IMR-90 (cell line): ENCODE measurements around the gene CFAP52. TPM values are rescaled to one million over a fixed set of nuclear protein-coding genes. Genes with fewer than 3 reads are reported as not detected.

ENCODE experiments used
- ATAC-seq: fragments of 200-7000 bp; cut with Tn5 transposase; 2 replicates; pipeline ENCODE4 v1.9.1; 2020; ENCODE audit warnings: low read depth, mild to moderate bottlenecking, moderate library complexity
- BruUV-seq: library from RNA; stranded (reverse); fragments of 400-500 nt; replicated peaks from 2 replicates; lab custom pipeline; 2021; lab: Mats Ljungman, UMichigan
- CTCF ChIA-PET: fragments of 300-600 bp; formaldehyde crosslinking; extraction: SDS; loops from one replicate; lab custom pipeline; 2021; ENCODE audit warnings: antibody characterized with exemption; lab: Yijun Ruan, JAX
- POLR2A ChIA-PET: fragments of 300-600 bp; sonication (Branson Sonifier 250); formaldehyde crosslinking; loops from one replicate; lab custom pipeline; 2022; ENCODE audit warnings: antibody characterized with exemption; ENCODE audit not compliant: unreplicated experiment; lab: Charles Lee
- DNase-seq: peaks from one replicate; pipeline ENCODE4 v3.0.0; 2013
- H2AFZ ChIP-seq: replicated peaks from 2 replicates; pipeline ENCODE3; 2013; ENCODE audit warnings: low read length, mild to moderate bottlenecking; ENCODE audit not compliant: poor library complexity
- H2AK5ac ChIP-seq: 2 replicates; pipeline ENCODE4 v1.6.1; 2013; ENCODE audit warnings: low read depth, low read length, inconsistent platforms
- H2AK9ac ChIP-seq: replicated peaks from 2 replicates; pipeline ENCODE3; 2013; ENCODE audit warnings: mild to moderate bottlenecking, low read depth, low read length, moderate library complexity; ENCODE audit not compliant: poor library complexity
- H2BK120ac ChIP-seq: 2 replicates; pipeline ENCODE4 v1.6.1; 2013; ENCODE audit warnings: low read depth, low read length, inconsistent platforms
- H2BK15ac ChIP-seq: 3 replicates; pipeline ENCODE4 v1.6.1; 2013; ENCODE audit warnings: low read depth, low read length, inconsistent platforms
- H2BK20ac ChIP-seq: 2 replicates; pipeline ENCODE4 v1.6.1; 2013; ENCODE audit warnings: low read depth, mild to moderate bottlenecking, inconsistent platforms, low read length, moderate library complexity
- H2BK5ac ChIP-seq: 2 replicates; pipeline ENCODE4 v1.6.1; 2013; ENCODE audit warnings: mild to moderate bottlenecking, low read depth, low read length, inconsistent platforms; ENCODE audit not compliant: poor library complexity, severe bottlenecking
- H3K14ac ChIP-seq: replicated peaks from 2 replicates; pipeline ENCODE4 v1.6.1; 2013; ENCODE audit warnings: low read depth, low read length, inconsistent platforms
- H3K18ac ChIP-seq: 2 replicates; pipeline ENCODE4 v1.6.1; 2013; ENCODE audit warnings: low read depth, low read length, control low read depth
- H3K23ac ChIP-seq: 2 replicates; pipeline ENCODE4 v1.6.1; 2013; ENCODE audit warnings: low read depth, low read length, inconsistent platforms
- H3K27ac ChIP-seq: 2 replicates; pipeline ENCODE4 v1.5.1; 2013; ENCODE audit warnings: mild to moderate bottlenecking, control low read depth, low read length; ENCODE audit not compliant: insufficient read depth
- H3K27me3 ChIP-seq: 2 replicates; pipeline ENCODE4 v1.6.1; 2013; ENCODE audit warnings: low read length; ENCODE audit not compliant: control insufficient read depth, insufficient read depth
- H3K36me3 ChIP-seq: 2 replicates; pipeline ENCODE4 v1.6.1; 2013; ENCODE audit warnings: low read length, mixed read lengths; ENCODE audit not compliant: control insufficient read depth, insufficient read depth
- H3K4ac ChIP-seq: 2 replicates; pipeline ENCODE4 v1.6.1; 2013; ENCODE audit warnings: low read depth, low read length, inconsistent platforms
- H3K4me1 ChIP-seq: 2 replicates; pipeline ENCODE4 v1.6.1; 2013; ENCODE audit warnings: low read length, mixed read lengths; ENCODE audit not compliant: control insufficient read depth, insufficient read depth
- H3K4me2 ChIP-seq: 2 replicates; pipeline ENCODE4 v1.6.1; 2013; ENCODE audit warnings: low read depth, mild to moderate bottlenecking, control low read depth, low read length, moderate library complexity
- H3K4me3 ChIP-seq: 2 replicates; pipeline ENCODE4 v1.5.1; 2013; ENCODE audit warnings: low read depth, mild to moderate bottlenecking, control low read depth, low read length, moderate library complexity; ENCODE audit not compliant: insufficient read depth
- H3K56ac ChIP-seq: 2 replicates; pipeline ENCODE4 v1.6.1; 2013; ENCODE audit warnings: low read length, inconsistent platforms; ENCODE audit not compliant: insufficient read depth; ENCODE audit errors: extremely low read depth
- H3K79me1 ChIP-seq, 2 experiments: 2 replicates each; pipeline ENCODE4 v1.6.1; 2013; ENCODE audit warnings: low read length in 2 of 2, inconsistent platforms in 1 of 2, low read depth in 1 of 2
- H3K9ac ChIP-seq: 2 replicates; pipeline ENCODE4 v1.6.1; 2013; ENCODE audit warnings: low read depth, low read length, control low read depth
- H3K9me1 ChIP-seq: 2 replicates; pipeline ENCODE4 v1.6.1; 2013; ENCODE audit warnings: low read length, inconsistent platforms; ENCODE audit not compliant: insufficient read depth
- H3K9me3 ChIP-seq: 2 replicates; pipeline ENCODE4 v1.6.1; 2013; ENCODE audit warnings: low read length; ENCODE audit not compliant: control insufficient read depth, insufficient read depth
- H4K20me1 ChIP-seq: 2 replicates; pipeline ENCODE4 v1.6.1; 2013; ENCODE audit warnings: low read length, inconsistent platforms; ENCODE audit not compliant: insufficient read depth
- H4K5ac ChIP-seq: 2 replicates; pipeline ENCODE4 v1.6.1; 2013; ENCODE audit warnings: mild to moderate bottlenecking, low read depth, low read length, control low read depth
- H4K8ac ChIP-seq, 2 experiments: 2 replicates each; pipeline ENCODE4 v1.6.1; 2013; ENCODE audit warnings: low read depth in 2 of 2, low read length in 2 of 2, control low read depth in 1 of 2, inconsistent platforms in 1 of 2
- H4K91ac ChIP-seq: 2 replicates; pipeline ENCODE4 v1.6.1; 2013; ENCODE audit warnings: low read depth, low read length, inconsistent platforms; ENCODE audit not compliant: insufficient read depth
- BHLHE40 ChIP-seq: fragments of 150-350 bp; IDR thresholded peaks from 2 replicates; pipeline ENCODE4 v1.6.1; 2016; ENCODE audit warnings: mild to moderate bottlenecking, low read depth, low read length
- CEBPB ChIP-seq: IDR thresholded peaks from 2 replicates; pipeline ENCODE4 v1.6.1; 2012; ENCODE audit warnings: low read depth, low read length, improper control_type of control experiment
- CHD1 ChIP-seq: IDR thresholded peaks from 2 replicates; pipeline ENCODE4 v1.6.1; 2012; ENCODE audit warnings: low read depth, low read length, improper control_type of control experiment
- FOS ChIP-seq: fragments of 150-350 bp; IDR thresholded peaks from 2 replicates; pipeline ENCODE4 v1.6.1; 2016; ENCODE audit warnings: low read depth, low read length
- MAZ ChIP-seq: IDR thresholded peaks from 2 replicates; pipeline ENCODE4 v1.6.1; 2012; ENCODE audit warnings: low read depth, mild to moderate bottlenecking, low read length, improper control_type of control experiment, moderate library complexity, borderline replicate concordance
- POLR2A ChIP-seq: IDR thresholded peaks from 2 replicates; pipeline ENCODE4 v1.6.1; 2012; ENCODE audit warnings: mild to moderate bottlenecking, low read depth, low read length
- RCOR1 ChIP-seq: IDR thresholded peaks from 2 replicates; pipeline ENCODE4 v1.6.1; 2012; ENCODE audit warnings: mild to moderate bottlenecking, low read length, improper control_type of control experiment; ENCODE audit not compliant: insufficient replicate concordance
- SMC3 ChIP-seq: fragments of 150-350 bp; IDR thresholded peaks from 2 replicates; pipeline ENCODE4 v1.6.1; 2016; ENCODE audit warnings: low read depth, mild to moderate bottlenecking, antibody characterized with exemption, low read length, moderate library complexity
- WGBS, 2 experiments: methylation state at CpG; one replicate each; pipeline versions ENCODE4 v1.1.5 to v1.1.7; 2013; ENCODE audit warnings: missing lambda C conversion rate in 2 of 2; ENCODE audit not compliant: insufficient read length in 1 of 2; ENCODE audit errors: extremely low coverage in 2 of 2; 5-methylcytosine and 5-hydroxymethylcytosine counted together
- dilution Hi-C: fragments of 300-500 bp; cut with HindIII; formaldehyde crosslinking; loops from one replicate; pipeline ENCODE4 v1.14.3; 2018; ENCODE audit warnings: low sequenced_read_pairs; ENCODE audit not compliant: unreplicated experiment
- in situ Hi-C: fragments of 300-500 bp; cut with MboI; formaldehyde crosslinking; loops from 3 replicates; pipeline ENCODE4 v1.14.3; 2019; ENCODE audit warnings: low sequenced_read_pairs, inconsistent platforms, mixed read lengths
- intact Hi-C: fragments of 100-400 bp; cut with micrococcal nuclease; formaldehyde crosslinking; loops from 2 replicates; pipeline ENCODE4 v1.10.0; 2022
- polyA plus RNA-seq, 3 experiments: library from polyadenylated mRNA; depleted of rRNA; stranded (reverse); fragments of >200 nt; gene quantifications; 2 replicates each; pipeline ENCODE4 v1.2.3, GENCODE V29; 2012; ENCODE audit warnings: low replicate concordance in 1 of 3
- total RNA-seq: library from RNA; depleted of rRNA; stranded (reverse); fragments of >200 nt; gene quantifications from 2 replicates; pipeline ENCODE4 v1.2.3, GENCODE V29; 2012
- TF ChIP-seq, protein P1 (sequence below): fragments of 150-350 bp; IDR thresholded peaks from 2 replicates; pipeline ENCODE4 v1.6.1; 2016; ENCODE audit warnings: low read depth, mild to moderate bottlenecking, low read length, moderate library complexity, borderline replicate concordance

The CFAP52 gene
- total and polyA plus RNA-seq, 2 of the 4 experiments (the other 2 are of a cell fraction), result 0.22 TPM; not detected in 1

GRCh38 chr17:9553181-9553580, 23.3 kb upstream of the CFAP52 start:
- Histone ChIP-seq H2BK5ac (no peak overlapping the region), H2AK9ac (no peak overlapping the region), H3K27ac (no peak overlapping the region), H3K4ac (no peak overlapping the region), H2AFZ (no peak overlapping the region), H2BK120ac (no peak overlapping the region), H4K91ac (no peak overlapping the region), H4K20me1 (0 out of 2 replicates have a peak, but pooled peaks cover 3% of the 10 kb centered on the region), H2BK15ac (no peak overlapping the region), H2BK20ac (no peak overlapping the region), H3K4me2 (no peak overlapping the region), H3K9ac (no peak overlapping the region), H3K4me3 (no peak overlapping the region), H3K27me3 (no peaks in the 10 kb centered on the region), H3K23ac (no peak overlapping the region), H3K14ac (no peak overlapping the region), H3K9me1 (no peaks in the 10 kb centered on the region), H3K56ac (no peak overlapping the region), H3K79me1 (peaks cover 0 to 9% of the 10 kb centered on the region in 2 experiments; a peak in 2 of 4 replicates), H2AK5ac (no peak overlapping the region), H3K36me3 (peaks cover 1% of the 10 kb centered on the region; the same call in 1 of the 2 replicates), H4K8ac (no peak overlapping the region), H3K18ac (no peak overlapping the region), H3K4me1 (peaks cover 2% of the 10 kb centered on the region; the same call in 1 of the 2 replicates), H3K9me3 (no peaks in the 10 kb centered on the region), H4K5ac (no peak overlapping the region)
- in situ Hi-C loops (no loop called here), intact Hi-C loops (no loop called here), dilution Hi-C loops (no loop called here)
- ChIA-PET CTCF (no interaction called here), POLR2A (no interaction called here)
- no peak for DNase-seq
- WGBS, 2 experiments, result no CpG with 5 or more reads among the region's 2 CpGs
- no peak for TF ChIP-seq CHD1
- TF ChIP-seq RCOR1, result no peak
- TF ChIP-seq, protein P1, sequence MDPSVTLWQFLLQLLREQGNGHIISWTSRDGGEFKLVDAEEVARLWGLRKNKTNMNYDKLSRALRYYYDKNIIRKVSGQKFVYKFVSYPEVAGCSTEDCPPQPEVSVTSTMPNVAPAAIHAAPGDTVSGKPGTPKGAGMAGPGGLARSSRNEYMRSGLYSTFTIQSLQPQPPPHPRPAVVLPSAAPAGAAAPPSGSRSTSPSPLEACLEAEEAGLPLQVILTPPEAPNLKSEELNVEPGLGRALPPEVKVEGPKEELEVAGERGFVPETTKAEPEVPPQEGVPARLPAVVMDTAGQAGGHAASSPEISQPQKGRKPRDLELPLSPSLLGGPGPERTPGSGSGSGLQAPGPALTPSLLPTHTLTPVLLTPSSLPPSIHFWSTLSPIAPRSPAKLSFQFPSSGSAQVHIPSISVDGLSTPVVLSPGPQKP, result no peak
- no peak for TF ChIP-seq FOS
- TF ChIP-seq POLR2A, result no peak
- no peak for TF ChIP-seq CEBPB
- no peak for TF ChIP-seq BHLHE40
- TF ChIP-seq MAZ, result no peak
- TF ChIP-seq SMC3, result no peak
- no peak for ATAC-seq
- no TSS peak for BruUV-seq
